Activated CD4-positive, alpha-beta T cell treated with anti-CD3 and anti-CD28 coated beads for 48 hours (primary cell): ENCODE results near the gene ZNF232.
"Not testable (repeated sequence)": the region's sequence is repeated elsewhere in the genome, so short reads cannot be mapped to it uniquely, and the experiment has no call there.

Source experiments
- DNase-seq: peaks from one replicate; pipeline ENCODE4 v3.0.0-alpha.2; 2020

The ZNF232 gene

DNA sequence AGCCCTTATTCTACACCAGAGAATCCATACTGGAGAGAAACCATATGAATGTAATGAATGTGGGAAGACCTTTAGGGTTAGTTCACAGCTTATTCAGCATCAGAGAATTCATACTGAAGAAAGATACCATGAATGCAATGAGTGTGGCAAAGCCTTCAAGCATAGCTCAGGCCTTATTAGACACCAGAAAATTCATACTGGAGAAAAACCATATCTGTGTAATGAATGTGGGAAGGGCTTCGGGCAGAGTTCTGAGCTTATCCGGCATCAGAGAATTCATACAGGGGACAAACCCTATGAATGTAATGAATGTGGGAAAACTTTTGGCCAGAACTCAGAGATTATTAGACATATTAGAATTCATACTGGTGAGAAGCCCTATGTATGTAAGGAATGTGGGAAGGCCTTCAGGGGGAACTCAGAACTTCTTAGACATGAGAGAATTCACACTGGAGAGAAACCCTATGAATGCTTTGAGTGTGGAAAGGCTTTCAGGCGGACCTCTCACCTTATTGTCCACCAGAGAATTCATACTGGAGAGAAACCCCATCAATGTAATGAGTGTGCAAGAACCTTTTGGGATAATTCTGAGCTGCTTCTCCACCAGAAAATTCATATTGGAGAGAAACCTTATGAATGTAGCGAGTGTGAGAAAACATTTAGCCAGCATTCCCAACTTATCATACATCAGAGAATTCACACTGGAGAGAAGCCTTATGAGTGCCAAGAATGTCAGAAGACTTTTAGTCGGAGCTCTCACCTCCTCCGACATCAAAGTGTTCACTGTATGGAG, 19.3 kb downstream of the ZNF232 start:
- DNase-seq: no peak

DNA sequence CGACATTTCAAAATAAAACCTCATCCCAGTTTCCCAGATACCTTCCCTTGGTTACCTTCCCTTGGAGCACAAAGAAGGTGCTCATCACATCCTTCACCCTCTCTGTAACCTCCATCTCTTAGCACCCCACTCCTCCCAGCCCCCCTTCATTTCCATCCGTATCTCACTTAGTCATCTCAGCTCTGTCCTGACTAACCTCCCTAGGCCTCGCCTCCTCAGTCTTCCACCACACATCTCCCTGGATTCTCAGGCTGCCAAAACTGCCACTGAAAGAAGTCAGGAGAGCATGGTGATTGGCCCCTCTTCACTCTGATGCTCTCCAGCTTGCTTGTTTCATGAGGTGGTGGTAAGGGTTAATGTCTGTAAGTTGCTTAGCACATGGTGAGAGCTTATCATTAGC, 31.1 kb downstream of the ZNF232 start:
- DNase-seq: no peak

DNA sequence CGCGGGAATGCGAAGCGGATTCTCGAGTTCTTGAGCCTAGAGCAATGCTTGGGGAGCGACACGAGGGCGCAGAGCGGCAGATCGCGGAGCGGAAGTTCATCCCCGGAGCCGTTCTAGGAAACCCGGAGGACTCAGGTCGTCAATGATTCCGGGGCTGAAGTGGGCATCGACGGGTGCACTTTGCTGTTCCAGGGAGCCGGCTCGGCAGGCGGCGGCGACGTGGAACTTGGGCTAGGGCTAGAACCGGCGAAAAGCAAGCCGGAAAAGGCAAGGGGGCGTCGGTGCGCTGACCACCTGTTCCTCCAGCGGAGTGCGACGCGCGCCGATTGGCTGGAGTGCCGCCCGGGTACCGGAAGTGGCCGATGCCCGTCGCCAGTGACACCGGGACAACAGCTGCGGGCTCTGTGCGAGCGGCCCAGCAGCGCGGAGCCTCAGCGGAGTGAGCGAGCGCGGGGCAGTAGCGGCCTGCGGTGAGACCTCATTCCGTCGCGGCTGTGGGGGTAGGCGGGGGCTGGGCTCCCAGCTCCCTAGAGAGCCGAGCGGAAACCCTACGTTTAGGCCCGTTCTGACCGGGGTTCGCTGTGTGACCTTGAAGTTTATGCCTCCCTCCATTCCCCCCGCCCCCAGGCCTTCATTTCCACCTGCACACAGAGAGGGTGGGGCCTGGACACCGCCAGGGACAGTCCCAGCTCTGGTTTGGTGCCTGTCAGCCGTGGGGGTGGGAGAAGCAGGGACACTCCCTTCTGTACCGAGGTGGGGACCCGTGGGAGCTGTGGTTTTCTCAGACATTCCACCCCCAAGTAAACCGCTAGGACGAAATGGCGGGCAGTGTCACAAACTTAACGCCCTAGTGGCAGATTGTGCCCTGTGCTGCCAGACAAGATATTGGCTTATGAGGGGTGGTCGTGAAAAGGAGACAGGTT, 33.3 kb downstream of the ZNF232 start, which contains the start of gene ZFP3:
Gene ZFP3, plus strand, starts transcription at position 362 of the 923 bp plus-strand sequence. CDS start 13,038 bp downstream, outside the sequence.
- peak; percentile 87 for DNase-seq

DNA sequence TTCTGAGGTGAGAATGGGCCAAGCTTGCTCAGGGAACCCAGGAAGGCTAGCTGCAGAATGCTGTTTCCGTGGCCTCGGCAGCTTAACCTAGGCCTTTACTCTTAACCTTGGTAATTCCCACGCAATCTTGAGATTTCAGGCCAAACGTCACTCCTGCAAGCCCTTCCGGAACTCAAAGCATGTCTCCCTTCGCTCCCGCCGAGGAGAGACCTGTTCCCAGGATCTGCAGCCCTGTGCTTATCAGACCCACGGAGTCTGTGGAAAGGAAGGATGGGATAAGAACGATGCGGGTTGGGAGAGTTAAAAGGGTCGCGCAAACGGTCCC, 33.9 kb downstream of the ZNF232 start:
- no peak for DNase-seq

DNA sequence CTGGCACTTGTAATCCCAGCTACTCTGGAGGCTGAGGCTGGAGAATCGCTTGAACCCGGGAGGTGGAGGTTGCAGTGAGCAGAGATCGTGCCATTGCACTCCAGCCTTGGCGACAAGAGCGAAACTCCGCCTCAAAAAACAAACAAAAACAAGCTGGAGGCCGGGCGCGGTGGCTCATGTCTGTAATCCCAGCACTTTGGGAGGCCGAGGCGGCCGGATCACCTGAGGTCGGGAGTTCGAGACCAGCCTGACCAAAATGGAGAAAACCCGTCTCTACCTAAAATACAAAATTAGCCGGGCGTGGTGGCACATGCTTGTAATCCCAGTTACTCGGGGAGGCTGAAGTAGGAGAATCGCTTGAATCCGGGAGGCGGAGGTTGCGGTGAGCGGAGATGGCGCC, 34.4 kb downstream of the ZNF232 start:
- not testable (repeated sequence) for DNase-seq

DNA sequence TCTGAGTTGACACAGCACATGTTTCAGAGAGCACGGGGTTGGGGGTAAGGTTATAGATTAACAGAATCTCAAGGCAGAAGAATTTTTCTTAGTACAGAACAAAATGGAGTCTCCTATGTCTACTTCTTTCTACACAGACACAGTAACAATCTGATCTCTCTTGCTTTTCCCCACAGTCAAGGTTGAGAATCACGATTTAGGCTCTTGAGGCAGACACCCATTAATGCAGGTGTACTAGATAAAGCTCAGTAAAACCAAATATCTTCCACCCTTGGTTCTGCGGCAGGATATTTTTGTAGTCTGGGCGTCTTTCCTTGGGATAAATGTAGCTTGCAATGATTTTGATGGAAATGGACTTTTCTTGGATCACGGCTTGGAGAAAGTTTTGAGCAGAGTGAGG, 36.2 kb downstream of the ZNF232 start:
- DNase-seq: not testable (repeated sequence)

DNA sequence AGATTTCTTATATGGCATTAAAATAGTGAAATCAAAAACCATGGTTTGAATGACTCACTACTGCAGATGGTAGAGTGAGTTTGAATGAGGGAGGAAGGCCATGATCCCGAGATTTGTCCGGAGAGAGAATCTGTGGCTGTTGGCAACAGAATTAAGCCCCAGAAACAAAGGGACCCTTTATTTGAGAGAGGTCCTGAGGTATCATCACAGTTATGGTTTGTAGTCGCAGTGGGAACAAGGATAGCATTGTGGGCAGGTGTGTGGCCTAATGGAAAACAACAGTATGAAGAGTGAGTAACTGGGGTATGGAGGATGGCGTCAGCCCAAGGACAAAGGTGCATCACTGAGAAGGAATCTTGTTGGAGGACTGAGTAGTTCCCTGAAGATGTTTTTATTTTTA, 42.0 kb downstream of the ZNF232 start:
- DNase-seq: no peak

DNA sequence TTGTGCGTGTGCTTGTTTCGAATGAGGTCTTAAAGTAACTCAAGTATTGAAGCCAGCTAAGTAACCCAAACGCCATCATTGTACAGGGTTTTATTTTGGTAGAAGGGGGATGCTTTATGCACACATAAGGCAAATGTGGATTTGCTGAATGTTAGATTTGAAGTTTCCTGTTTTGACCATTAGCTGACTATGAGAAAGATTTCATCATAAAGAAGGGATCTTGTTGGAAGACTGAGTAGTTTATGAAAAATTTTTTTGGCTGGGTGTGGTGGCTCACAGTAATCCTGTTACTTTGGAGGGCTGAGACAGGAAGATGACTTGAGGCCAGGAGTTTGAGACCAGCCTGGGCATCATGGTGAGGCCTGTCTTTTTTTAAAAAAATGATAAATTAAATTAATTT, 43.4 kb downstream of the ZNF232 start:
- DNase-seq: no peak

DNA sequence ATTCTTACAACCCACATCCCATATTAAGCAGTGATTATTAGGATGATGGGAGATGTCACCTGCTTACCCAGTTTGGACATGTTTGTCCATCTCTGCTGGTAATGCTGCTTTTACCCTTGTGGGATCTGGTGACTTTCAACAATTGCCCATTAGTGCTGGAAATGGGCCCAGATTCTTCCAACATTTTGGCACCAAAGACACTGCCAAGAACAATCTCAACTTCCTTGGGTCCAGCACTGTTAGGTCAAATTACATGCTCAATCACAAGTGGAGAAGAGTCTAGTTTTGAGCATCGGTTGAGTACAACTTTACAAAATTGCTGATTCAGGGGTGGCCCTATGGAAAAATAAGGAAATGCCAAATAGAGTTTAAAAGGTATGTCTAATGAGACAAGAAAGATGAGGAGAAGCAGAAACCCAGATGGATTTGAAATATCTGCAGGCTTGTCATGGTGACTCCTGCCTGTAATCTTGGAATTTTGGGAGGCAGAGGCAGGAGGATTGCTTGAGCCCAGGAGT, 46.4 kb downstream of the ZNF232 start:
- DNase-seq: no peak
